ENCODE data around the gene MEX3D.

Gene MEX3D

DNA sequence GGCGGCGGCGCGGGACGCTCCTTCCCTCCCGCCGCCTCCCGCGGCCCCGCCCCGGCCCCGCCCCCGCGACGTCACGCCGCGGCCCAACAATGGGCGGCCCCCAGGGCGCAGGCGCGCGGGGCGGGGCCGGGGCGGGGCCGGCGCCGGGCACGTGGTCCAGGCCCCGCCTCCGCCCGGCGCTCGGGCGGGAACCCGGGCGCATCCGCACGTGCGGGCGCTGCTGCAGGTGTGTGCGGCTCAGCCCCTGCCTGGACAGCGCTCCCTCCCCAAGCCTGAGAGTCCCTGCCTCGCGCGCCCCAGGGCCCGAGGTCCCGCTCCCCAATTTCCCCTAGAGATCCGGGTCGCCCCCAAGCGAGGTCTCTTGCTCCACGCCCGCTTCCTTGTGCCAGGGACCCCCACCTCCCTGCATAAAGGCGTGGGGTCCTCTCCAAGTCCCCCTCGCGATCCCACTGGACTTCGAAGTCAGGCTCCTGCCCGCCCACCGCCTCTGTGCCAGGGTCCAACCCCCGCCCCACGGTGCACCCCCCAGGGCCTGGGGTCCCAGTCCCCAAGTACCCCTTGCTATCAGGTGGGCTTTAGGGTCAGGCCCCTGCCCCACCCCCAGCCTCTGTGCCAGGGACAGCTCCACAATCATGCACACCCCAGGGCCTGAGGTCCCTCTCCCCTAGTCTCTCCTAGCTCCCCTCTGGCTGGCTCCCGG is at the start of gene MEX3D:
MEX3D (minus strand) TSS at position 6 of the 700 bp plus-strand sequence. CDS start 267 bp downstream, outside the sequence.
- FAIRE-seq = no peak

- FAIRE-seq = no peak
Measured at GRCh38 chr19:1616875-1617274, 48.8 kb upstream of the MEX3D start.

DNA sequence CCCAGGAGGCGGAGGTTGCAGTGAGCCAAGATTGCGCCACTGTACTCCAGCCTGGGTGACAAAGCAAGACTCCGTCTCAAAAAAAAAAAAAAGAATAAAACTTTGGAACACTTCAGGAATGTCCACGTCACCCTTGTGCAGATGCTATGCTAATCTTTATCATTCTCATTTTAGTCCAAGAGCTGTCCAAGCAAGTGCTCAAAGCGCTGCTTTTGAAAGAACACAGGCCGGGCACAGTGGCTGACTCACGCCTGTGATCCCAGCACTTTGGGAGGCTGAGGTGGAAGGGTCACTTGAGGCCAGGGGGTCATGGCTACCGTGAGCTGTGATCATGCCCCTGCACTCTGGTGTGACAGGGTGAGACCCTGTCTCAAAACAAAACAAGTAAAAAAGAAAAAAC is 48.3 kb upstream of the MEX3D start:
- no peak for FAIRE-seq

GRCh38 chr19:1615156-1615765 is 47.1 kb upstream of the MEX3D start:
- FAIRE-seq = no peak

- FAIRE-seq = no peak
Measured at GRCh38 chr19:1613808-1614570, 45.9 kb upstream of the MEX3D start.

- no peak for FAIRE-seq
Measured at GRCh38 chr19:1613146-1613545, 45.0 kb upstream of the MEX3D start.

- FAIRE-seq = no peak
Measured at GRCh38 chr19:1612114-1613086, 44.3 kb upstream of the MEX3D start.

GRCh38 chr19:1611353-1611752 is 43.2 kb upstream of the MEX3D start:
- FAIRE-seq = no peak

- FAIRE-seq = no peak
Measured at GRCh38 chr19:1610579-1610978, 42.5 kb upstream of the MEX3D start.

GRCh38 chr19:1609680-1610474 is 41.8 kb upstream of the MEX3D start:
- no peak for FAIRE-seq

GRCh38 chr19:1609103-1609396 is 40.9 kb upstream of the MEX3D start:
- FAIRE-seq = no peak

GRCh38 chr19:1608359-1609102 is 40.4 kb upstream of the MEX3D start:
- FAIRE-seq = no peak

DNA sequence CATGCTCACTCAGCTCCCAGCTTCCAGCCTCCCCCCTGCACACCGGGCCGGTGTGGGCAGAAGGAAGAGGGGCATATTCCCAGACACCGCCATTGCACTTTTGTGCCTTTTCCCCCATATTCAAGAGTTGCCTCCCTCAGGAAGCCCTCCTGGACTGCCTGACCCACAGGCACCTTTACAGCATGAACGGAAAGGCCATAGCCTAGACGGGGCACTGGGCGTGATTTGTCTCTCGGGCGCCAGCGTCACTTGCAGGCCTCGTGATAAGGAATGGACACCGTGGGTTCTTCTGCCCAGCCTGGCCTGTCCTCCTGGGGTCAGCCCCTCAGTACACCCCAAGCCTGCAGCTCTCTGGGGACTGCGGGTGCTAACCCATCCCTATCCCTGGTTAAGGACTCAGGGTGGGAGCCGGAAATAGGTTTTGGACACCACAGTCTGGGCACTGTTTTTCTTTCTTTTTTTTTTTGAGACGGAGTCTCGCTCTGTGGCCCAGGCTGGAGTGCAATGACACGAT is 38.1 kb upstream of the MEX3D start:
- no peak for FAIRE-seq

- no peak for FAIRE-seq
Measured at GRCh38 chr19:1605236-1606137, 37.4 kb upstream of the MEX3D start, which contains the start of gene UQCR11. UQCR11 (minus strand) TSS chr19:1605462; CDS start chr19:1605409, 53 bp downstream.

GRCh38 chr19:1602091-1602707 is 34.1 kb upstream of the MEX3D start:
- no peak for FAIRE-seq

DNA sequence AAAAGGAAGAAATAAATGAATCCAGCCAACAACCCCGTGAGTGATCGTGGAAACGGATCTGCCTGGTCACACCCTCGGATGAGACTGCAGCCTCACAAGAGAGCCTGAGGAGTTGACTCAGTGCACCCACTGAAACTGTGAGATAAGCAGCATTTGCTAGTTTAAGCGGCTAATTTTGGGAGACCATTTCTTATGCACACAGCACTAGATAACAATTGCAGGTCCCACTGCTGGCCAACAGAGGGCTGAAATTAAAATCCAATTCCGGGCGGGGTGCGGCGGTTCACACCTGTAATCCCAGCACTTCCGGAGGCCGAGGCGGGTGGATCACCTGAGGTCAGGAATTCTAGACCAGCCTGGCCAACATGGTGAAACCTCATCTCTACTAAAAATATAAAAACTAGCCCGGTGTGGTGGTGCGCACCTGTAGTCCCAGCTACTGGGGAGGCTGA is 33.5 kb upstream of the MEX3D start:
- no peak for FAIRE-seq

- FAIRE-seq = no peak
Measured at GRCh38 chr19:1599460-1599846, 31.3 kb upstream of the MEX3D start.

GRCh38 chr19:1598777-1599459 is 30.8 kb upstream of the MEX3D start:
- FAIRE-seq = no peak

DNA sequence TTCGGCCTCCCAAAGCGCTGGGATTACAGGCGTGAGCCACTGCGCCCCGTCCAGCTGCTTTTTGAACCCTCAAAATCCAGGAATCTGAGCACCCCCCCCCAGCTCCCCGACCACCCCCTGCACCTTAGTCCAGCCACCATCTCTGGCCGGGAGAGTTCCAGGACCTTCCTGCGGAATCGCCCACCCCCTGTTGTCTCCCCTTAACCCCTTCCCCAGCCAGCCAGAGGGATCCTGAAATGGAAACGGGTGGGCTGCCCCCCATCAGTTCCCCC is 25.3 kb upstream of the MEX3D start:
- no peak for FAIRE-seq

Data from colon (tissue), 2 donors.